SU-DHL-6 (cell line): ENCODE results near the gene TMEM38B.
A peak's percentile ranks its signal among the peaks of the same experiment; 100 is the strongest.

Experiments
- H2AFZ ChIP-seq: fragments of 200-600 bp; sonication (generic); 2 replicates; pipeline ENCODE4 v1.6.1; 2014; ENCODE audit warnings: low read depth, mild to moderate bottlenecking, moderate library complexity, mixed read lengths, antibody characterized with exemption, low read length; ENCODE audit not compliant: severe bottlenecking
- H3F3A ChIP-seq: fragments of 200-600 bp; shearing (Covaris generic); 2 replicates; pipeline ENCODE4 v1.6.0; 2016; ENCODE audit warnings: antibody characterized with exemption, mild to moderate bottlenecking; ENCODE audit not compliant: insufficient read depth
- H3K27ac ChIP-seq: fragments of 200-600 bp; sonication (generic); 2 replicates; pipeline ENCODE4 v1.5.1; 2016; ENCODE audit warnings: low read depth, mild to moderate bottlenecking, low read length, moderate library complexity, mixed read lengths
- H3K27me3 ChIP-seq: fragments of 200-600 bp; sonication (generic), shearing (Covaris generic); 2 replicates; pipeline ENCODE4 v1.6.0; 2014; ENCODE audit warnings: mild to moderate bottlenecking, low read length
- H3K36me3 ChIP-seq: fragments of 200-600 bp; sonication (generic); 2 replicates; pipeline ENCODE4 v1.6.1; 2014; ENCODE audit warnings: mild to moderate bottlenecking, low read length, mixed read lengths
- H3K4me2 ChIP-seq: fragments of 300-600, 200-600 bp; shearing (Covaris generic), sonication (generic); 2 replicates; pipeline ENCODE4 v1.6.0; 2014; ENCODE audit warnings: low read length, low read depth, mild to moderate bottlenecking; ENCODE audit not compliant: poor library complexity, severe bottlenecking
- H3K4me3 ChIP-seq: fragments of 200-600 bp; sonication (generic); 2 replicates; pipeline ENCODE4 v1.5.1; 2014; ENCODE audit warnings: antibody characterized with exemption, low read length, mild to moderate bottlenecking, mixed read lengths; ENCODE audit not compliant: insufficient read depth, poor library complexity, severe bottlenecking
- H3K79me2 ChIP-seq: fragments of 200-600 bp; sonication (generic); 2 replicates; pipeline ENCODE4 v1.6.1; 2014; ENCODE audit warnings: mild to moderate bottlenecking, low read length, moderate library complexity; ENCODE audit not compliant: insufficient read depth
- H3K9ac ChIP-seq: fragments of 200-600 bp; sonication (generic); 2 replicates; pipeline ENCODE4 v1.7.0; 2014; ENCODE audit warnings: mild to moderate bottlenecking, low read length
- H3K9me2 ChIP-seq: fragments of 200-600 bp; sonication (generic); replicated peaks from 2 replicates; pipeline ENCODE4 v1.6.1; 2014; ENCODE audit warnings: low read length; ENCODE audit not compliant: insufficient read depth
- H3K9me3 ChIP-seq: fragments of 200-600 bp; sonication (generic); 2 replicates; pipeline ENCODE4 v1.6.1; 2014; ENCODE audit warnings: low read length, mixed read lengths; ENCODE audit not compliant: insufficient read depth
- H4K20me1 ChIP-seq: fragments of 200-600 bp; sonication (generic); 2 replicates; pipeline ENCODE4 v1.6.1; 2014; ENCODE audit warnings: low read depth, mild to moderate bottlenecking, antibody characterized with exemption, low read length, moderate library complexity, mixed read lengths
- CTCF ChIP-seq: fragments of 200-600 bp; sonication (generic); IDR thresholded peaks from one replicate; pipeline ENCODE4 v1.5.1; 2017; ENCODE audit warnings: antibody characterized with exemption, mild to moderate bottlenecking, low read length, moderate library complexity; ENCODE audit not compliant: insufficient read depth, poor library complexity, severe bottlenecking
- EZH2phosphoT487 ChIP-seq: fragments of 200-600 bp; sonication (generic), shearing (Covaris generic); conservative IDR thresholded peaks from 2 replicates; pipeline ENCODE4 v1.6.1; 2018; ENCODE audit warnings: mild to moderate bottlenecking, antibody characterized with exemption, low read length, moderate library complexity, mixed read lengths

Gene TMEM38B

GRCh38 chr9:105706156-105706555 lies 11.8 kb downstream of the TMEM38B start:
- Histone ChIP-seq H4K20me1 (no peaks in the 10 kb centered on the region), H3F3A (no peaks in the 10 kb centered on the region), H3K36me3 (0 out of 2 replicates have a peak, but pooled peaks cover 6% of the 10 kb centered on the region), H3K4me3 (no peak overlapping the region), H3K79me2 (peaks cover 23% of the 10 kb centered on the region), H3K4me2 (no peak overlapping the region), H3K9me3 (no peaks in the 10 kb centered on the region), H2AFZ (no peak overlapping the region), H3K9ac (no peak overlapping the region), H3K9me2 (no peaks in the 10 kb centered on the region), H3K27ac (no peak overlapping the region), H3K27me3 (no peaks in the 10 kb centered on the region)
- TF ChIP-seq CTCF (no peak), EZH2phosphoT487 (no peak)

GRCh38 chr9:105708405-105708804 lies 14.1 kb downstream of the TMEM38B start:
- TF ChIP-seq EZH2phosphoT487 (no peak), CTCF (no peak)
- H3K27me3 ChIP-seq: no peaks in the 10 kb centered on the region
- H3K4me2 ChIP-seq: peak overlapping the region; percentile 24
- H3K9ac ChIP-seq: no peak overlapping the region
- H3K9me3 ChIP-seq: no peaks in the 10 kb centered on the region
- no peaks in the 10 kb centered on the region for H3K9me2 ChIP-seq
- H2AFZ ChIP-seq: no peak overlapping the region
- H3K36me3 ChIP-seq: no peaks in the 10 kb centered on the region
- H3K79me2 ChIP-seq: peaks cover 4% of the 10 kb centered on the region; the same call in 1 of the 2 replicates
- H3F3A ChIP-seq: no peaks in the 10 kb centered on the region
- no peak overlapping the region for H3K4me3 ChIP-seq
- H3K27ac ChIP-seq: no peak overlapping the region
- no peaks in the 10 kb centered on the region for H4K20me1 ChIP-seq

- no peak for TF ChIP-seq CTCF
- no peak for TF ChIP-seq EZH2phosphoT487
- Histone ChIP-seq H3F3A (no peaks in the 10 kb centered on the region; the same call in 1 of the 2 replicates), H3K4me3 (no peak overlapping the region), H3K9ac (no peak overlapping the region), H3K27ac (no peak overlapping the region), H4K20me1 (no peaks in the 10 kb centered on the region), H3K9me2 (no peaks in the 10 kb centered on the region), H3K79me2 (no peaks in the 10 kb centered on the region), H3K27me3 (no peaks in the 10 kb centered on the region), H3K9me3 (no peaks in the 10 kb centered on the region), H3K36me3 (0 out of 2 replicates have a peak, but pooled peaks cover 5% of the 10 kb centered on the region), H3K4me2 (no peak overlapping the region), H2AFZ (no peak overlapping the region)
These were observed 16.3 kb downstream of the TMEM38B start for GRCh38 chr9:105710638-105711037.
